ENCODE data around the gene HSPA9.

Gene HSPA9

GRCh38 chr5:138595180-138595795, 20.1 kb upstream of the HSPA9 start:
- DNase-seq, result no peak

GRCh38 chr5:138594305-138595058, 19.3 kb upstream of the HSPA9 start:
- DNase-seq, result no peak

- no peak for DNase-seq
Measured at GRCh38 chr5:138588013-138588788, 13.0 kb upstream of the HSPA9 start.

GRCh38 chr5:138585157-138585556, 10.0 kb upstream of the HSPA9 start:
- DNase-seq, result no peak

- no peak for DNase-seq
Measured at GRCh38 chr5:138583984-138584637, 8.9 kb upstream of the HSPA9 start.

GRCh38 chr5:138582959-138583358, 7.8 kb upstream of the HSPA9 start:
- no peak for DNase-seq

- no peak for DNase-seq
Measured at GRCh38 chr5:138580777-138581176, 5.6 kb upstream of the HSPA9 start.

- no peak for DNase-seq
Measured at GRCh38 chr5:138580001-138580400, 4.8 kb upstream of the HSPA9 start.

- DNase-seq, result no peak
Measured at GRCh38 chr5:138579517-138579863, 4.3 kb upstream of the HSPA9 start.

GRCh38 chr5:138577452-138577851, 2.3 kb upstream of the HSPA9 start:
- no peak for DNase-seq

- DNase-seq, result no peak
Measured at GRCh38 chr5:138574744-138575193, 432 bp downstream of the HSPA9 start.

- no peak for DNase-seq
Measured at GRCh38 chr5:138573949-138574670, 1.1 kb downstream of the HSPA9 start.

GRCh38 chr5:138573223-138573622, 2.0 kb downstream of the HSPA9 start:
- DNase-seq, result no peak

GRCh38 chr5:138570871-138571270, 4.3 kb downstream of the HSPA9 start:
- DNase-seq, result no peak

- DNase-seq, result no peak
Measured at GRCh38 chr5:138569782-138570181, 5.4 kb downstream of the HSPA9 start.

- no peak for DNase-seq
Measured at GRCh38 chr5:138568061-138568824, 7.0 kb downstream of the HSPA9 start.

GRCh38 chr5:138566792-138567191, 8.4 kb downstream of the HSPA9 start:
- no peak for DNase-seq

- DNase-seq, result no peak
Measured at GRCh38 chr5:138565100-138565821, 9.9 kb downstream of the HSPA9 start.

- no peak for DNase-seq
Measured at GRCh38 chr5:138564242-138564641, 11.0 kb downstream of the HSPA9 start.

- no peak for DNase-seq
Measured at GRCh38 chr5:138563340-138564118, 11.7 kb downstream of the HSPA9 start.

Measured in NCI-H2029 treated with DMSO at 0.1 percent for 48 hours (cell line).